ENCODE results near the gene PNPLA6. TPM values are rescaled to one million over a fixed set of nuclear protein-coding genes. Genes with fewer than 3 reads are reported as not detected.

Gene PNPLA6
- total and polyA plus RNA-seq, 2 experiments from 2014 or later = 66.6 to 135 TPM

- H3K27ac ChIP-seq (ENCODE audit: low read depth) = no peak overlapping the region
- H3K4me1 Mint-ChIP-seq = no peaks in the 10 kb centered on the region
- H3K36me3 ChIP-seq (ENCODE audit: insufficient read depth) = no peaks in the 10 kb centered on the region
- peaks cover 12% of the 10 kb centered on the region for H3K36me3 Mint-ChIP-seq (ENCODE audit: low read depth)
- no peak overlapping the region for H3K4me2 ChIP-seq
- H2AFZ ChIP-seq = no peak overlapping the region
- no peak for ATAC-seq
- H3K4me3 ChIP-seq = no peak overlapping the region
- H3K27me3 Mint-ChIP-seq (ENCODE audit: insufficient read depth, low read depth, poor library complexity) = peaks cover 7% of the 10 kb centered on the region
- H3K27ac Mint-ChIP-seq = no peak overlapping the region
- H3K9me2 ChIP-seq (ENCODE audit: insufficient read depth) = no peaks in the 10 kb centered on the region
- no peak overlapping the region for H3K4me3 Mint-ChIP-seq
- H3K27me3 ChIP-seq (ENCODE audit: insufficient read depth) = no peaks in the 10 kb centered on the region
- DNase-seq (ENCODE audit: low spot score) = no peak
- H4K20me1 ChIP-seq (replicated peaks; ENCODE audit: insufficient read depth) = no peaks in the 10 kb centered on the region
- TF ChIP-seq EZH2 (IDR thresholded peaks at IDR 0.05; ENCODE audit: low read depth, unreplicated experiment) = no peak
- TF ChIP-seq ZNF114 (CRISPR knock-in tag; IDR thresholded peaks at IDR 0.05) = no peak
- H3F3A ChIP-seq (replicated peaks; ENCODE audit: low read depth) = no peaks in the 10 kb centered on the region
- peaks cover 3% of the 10 kb centered on the region; the same call in 1 of the 2 replicates for H3K4me1 ChIP-seq (ENCODE audit: insufficient read depth)
- no peaks in the 10 kb centered on the region for H3K9me3 Mint-ChIP-seq
- H3K79me2 ChIP-seq (replicated peaks; ENCODE audit: insufficient read depth) = no peaks in the 10 kb centered on the region
These were observed 10.4 kb downstream of the PNPLA6 start for GRCh38 chr19:7545904-7546303.

- H3K36me3 ChIP-seq (ENCODE audit: insufficient read depth) = no peaks in the 10 kb centered on the region
- Mint-ChIP-seq H3K9me3 (no peaks in the 10 kb centered on the region), H3K27ac (no peak overlapping the region), H3K27me3 (ENCODE audit: insufficient read depth, low read depth, poor library complexity) (peaks cover 9% of the 10 kb centered on the region), H3K4me1 (peaks cover 3% of the 10 kb centered on the region; the same call in 2 of the 3 replicates), H3K4me3 (no peak overlapping the region), H3K36me3 (ENCODE audit: low read depth) (peaks cover 11% of the 10 kb centered on the region)
- no peak overlapping the region for H3K27ac ChIP-seq (ENCODE audit: low read depth)
- H3K4me2 ChIP-seq = no peak overlapping the region
- no peaks in the 10 kb centered on the region for H3K79me2 ChIP-seq (replicated peaks; ENCODE audit: insufficient read depth)
- DNase-seq (ENCODE audit: low spot score) (no peak), ATAC-seq (no peak)
- H4K20me1 ChIP-seq (replicated peaks; ENCODE audit: insufficient read depth) = no peaks in the 10 kb centered on the region
- no peaks in the 10 kb centered on the region for H3F3A ChIP-seq (replicated peaks; ENCODE audit: low read depth)
- H3K27me3 ChIP-seq (ENCODE audit: insufficient read depth) = no peaks in the 10 kb centered on the region
- TF ChIP-seq CREB1 (CRISPR knock-in tag; IDR thresholded peaks at IDR 0.05; ENCODE audit: low read depth) (no peak), CTCF (conservative IDR thresholded peaks at IDR 0.05; ENCODE audit: low read depth in 2 of 2) (no peak), ZNF331 (CRISPR knock-in tag; IDR thresholded peaks at IDR 0.05; ENCODE audit: low read depth) (no peak), ETS1 (IDR thresholded peaks at IDR 0.05) (no peak), ZNF462 (CRISPR knock-in tag; IDR thresholded peaks at IDR 0.05) (no peak), NANOG (IDR thresholded peaks at IDR 0.05; ENCODE audit: borderline replicate concordance) (no peak), REST (IDR thresholded peaks at IDR 0.05; ENCODE audit: unreplicated experiment) (no peak), JUNB (IDR thresholded peaks at IDR 0.05; ENCODE audit: unreplicated experiment) (no peak), ZNF114 (CRISPR knock-in tag; IDR thresholded peaks at IDR 0.05) (no peak)
- H3K4me3 ChIP-seq = no peak overlapping the region
- peaks cover 3% of the 10 kb centered on the region; the same call in 1 of the 2 replicates for H3K4me1 ChIP-seq (ENCODE audit: insufficient read depth)
- H3K9me2 ChIP-seq (ENCODE audit: insufficient read depth) = no peaks in the 10 kb centered on the region
- H2AFZ ChIP-seq = no peak overlapping the region
These were observed 11.6 kb downstream of the PNPLA6 start for GRCh38 chr19:7547159-7547558.
